ENCODE results near the gene USP9X.

DNA sequence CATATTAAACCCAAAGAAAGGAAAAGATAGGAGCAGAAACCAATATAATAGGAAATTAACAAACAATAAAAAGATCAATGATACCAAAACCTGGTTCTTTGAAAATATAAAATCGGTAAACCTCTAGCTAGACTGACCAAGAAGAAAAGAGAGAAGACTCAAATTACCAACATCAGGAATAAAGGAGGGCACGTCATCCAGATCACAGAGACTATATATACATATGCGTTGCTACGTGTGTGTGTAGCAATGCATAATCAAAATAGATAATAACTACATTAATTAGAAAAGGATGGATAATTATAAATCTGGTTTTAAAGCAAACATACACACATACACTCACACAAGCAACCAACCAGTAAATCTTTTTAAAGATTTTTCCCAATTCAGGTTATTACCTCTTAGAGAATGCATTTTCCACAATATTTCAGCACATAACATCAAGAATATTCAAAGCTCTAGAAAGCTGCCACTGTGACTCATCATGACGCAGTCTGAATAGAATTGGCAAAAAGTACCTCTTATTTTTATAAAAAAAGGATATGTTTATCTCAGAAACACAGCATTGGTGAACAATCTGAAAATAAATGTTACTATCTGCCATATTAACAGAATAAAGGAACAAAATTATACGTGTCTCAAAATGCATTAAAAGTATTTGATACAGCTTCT, 41.4 kb upstream of the USP9X start:
- TF ChIP-seq, protein P1, sequence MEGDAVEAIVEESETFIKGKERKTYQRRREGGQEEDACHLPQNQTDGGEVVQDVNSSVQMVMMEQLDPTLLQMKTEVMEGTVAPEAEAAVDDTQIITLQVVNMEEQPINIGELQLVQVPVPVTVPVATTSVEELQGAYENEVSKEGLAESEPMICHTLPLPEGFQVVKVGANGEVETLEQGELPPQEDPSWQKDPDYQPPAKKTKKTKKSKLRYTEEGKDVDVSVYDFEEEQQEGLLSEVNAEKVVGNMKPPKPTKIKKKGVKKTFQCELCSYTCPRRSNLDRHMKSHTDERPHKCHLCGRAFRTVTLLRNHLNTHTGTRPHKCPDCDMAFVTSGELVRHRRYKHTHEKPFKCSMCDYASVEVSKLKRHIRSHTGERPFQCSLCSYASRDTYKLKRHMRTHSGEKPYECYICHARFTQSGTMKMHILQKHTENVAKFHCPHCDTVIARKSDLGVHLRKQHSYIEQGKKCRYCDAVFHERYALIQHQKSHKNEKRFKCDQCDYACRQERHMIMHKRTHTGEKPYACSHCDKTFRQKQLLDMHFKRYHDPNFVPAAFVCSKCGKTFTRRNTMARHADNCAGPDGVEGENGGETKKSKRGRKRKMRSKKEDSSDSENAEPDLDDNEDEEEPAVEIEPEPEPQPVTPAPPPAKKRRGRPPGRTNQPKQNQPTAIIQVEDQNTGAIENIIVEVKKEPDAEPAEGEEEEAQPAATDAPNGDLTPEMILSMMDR (conservative IDR thresholded peaks at IDR 0.05) = no peak
- TF ChIP-seq ZFX (IDR thresholded peaks at IDR 0.05) = no peak
